C1 segment of cervical spinal cord (tissue), 14 donors: ENCODE measurements around the gene PREB.
A peak's percentile ranks its signal among the peaks of the same experiment; 100 is the strongest.

Source experiments
- DNase-seq, 14 donors: peaks; one replicate each; lab custom pipeline; 2025; lab: John Stamatoyannopoulos, UW

PREB gene

GRCh38 chr2:27096748-27097297, 37.6 kb downstream of the PREB start:
- no peak for DNase-seq

DNA sequence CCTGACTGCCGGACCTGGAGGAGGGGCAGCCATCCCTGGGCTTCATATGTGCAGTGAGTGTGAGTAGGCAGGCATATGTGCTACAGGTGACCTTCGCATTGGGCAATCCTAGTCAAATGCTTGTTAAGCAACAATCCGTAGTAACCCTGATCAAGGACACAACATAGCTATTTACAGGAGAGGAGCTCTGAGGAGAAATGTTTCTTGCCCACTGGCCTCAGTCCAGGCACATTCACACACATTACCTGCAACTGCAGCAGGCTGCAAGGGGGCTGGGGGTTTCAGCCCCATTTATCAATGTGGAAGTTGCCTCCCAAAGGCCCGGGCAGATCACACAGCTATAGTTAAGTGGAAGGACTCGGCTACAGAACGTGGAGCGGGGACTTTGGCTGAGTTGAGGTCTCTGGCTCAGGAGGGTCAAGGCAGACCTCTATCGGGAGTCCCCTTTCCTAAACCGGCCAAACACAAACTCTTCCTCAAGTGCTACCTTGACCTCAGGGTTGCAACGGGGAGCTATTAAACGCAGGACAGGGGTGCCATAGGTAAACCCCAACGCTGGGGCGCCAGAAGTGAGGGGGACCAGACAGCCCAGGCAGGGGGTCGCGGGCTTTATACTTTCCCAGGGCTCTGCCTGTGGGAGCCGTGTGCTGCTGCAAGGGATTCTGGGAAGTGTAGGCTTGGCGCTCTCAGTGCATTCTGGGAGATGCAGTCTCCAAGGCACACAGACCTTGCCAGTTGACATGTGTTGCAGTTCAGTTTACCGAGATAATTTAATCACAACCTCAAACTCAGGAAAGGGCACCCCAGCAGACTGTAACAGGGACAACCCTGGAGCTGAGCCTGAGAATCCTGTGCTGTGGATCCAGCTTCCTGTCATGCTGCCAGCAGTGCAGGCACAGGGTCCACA, 38.4 kb downstream of the PREB start:
- peak in 12 of 14 donors; percentile 23 to 73 (median 53) for DNase-seq

DNA sequence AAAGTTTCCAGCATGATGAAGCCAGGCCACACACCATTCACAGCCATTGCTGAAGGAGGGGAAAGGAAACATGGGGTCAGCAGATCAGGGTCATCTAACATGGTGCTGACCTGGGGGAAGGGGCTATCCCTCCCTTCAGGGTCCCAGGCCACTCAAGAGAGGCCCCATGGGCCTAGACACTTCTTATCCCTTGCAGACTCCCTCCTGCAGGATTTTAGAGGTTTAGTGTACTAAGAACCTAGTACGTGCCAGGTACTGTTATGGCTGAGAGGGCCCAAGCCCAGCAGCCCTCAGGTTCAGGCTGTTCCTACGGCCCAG, 39.0 kb downstream of the PREB start:
- DNase-seq: no peak

DNA sequence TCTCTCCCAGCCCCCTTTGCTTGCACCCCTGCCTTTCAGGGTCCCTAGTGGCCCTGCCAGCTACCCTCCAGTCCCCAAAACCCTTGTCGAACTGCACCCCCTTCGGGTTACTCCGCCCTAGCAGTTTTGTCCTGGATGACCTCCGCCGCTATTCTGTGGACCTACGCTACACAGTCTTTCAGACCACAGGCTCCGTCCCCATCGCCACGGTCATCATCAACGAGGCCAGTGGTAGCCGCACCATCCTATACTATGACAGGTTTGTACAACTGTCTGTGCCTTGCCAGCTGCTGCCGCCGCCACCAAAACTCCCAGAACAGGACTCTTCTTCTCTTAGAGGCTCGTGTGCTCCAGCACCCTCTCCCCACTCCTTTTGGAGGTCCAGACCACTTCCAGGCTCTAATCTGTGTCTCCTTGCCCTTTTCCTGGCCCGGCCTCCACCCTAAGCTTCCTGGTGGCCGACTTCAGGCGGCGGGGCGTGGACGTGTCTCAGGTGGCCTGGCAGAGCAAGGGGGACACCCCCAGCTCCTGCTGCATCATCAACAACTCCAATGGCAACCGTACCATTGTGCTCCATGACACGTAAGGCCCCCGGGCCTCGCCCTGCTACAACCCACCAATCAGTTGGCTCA, 40.0 kb downstream of the PREB start:
- no peak for DNase-seq

- DNase-seq: no peak
These were observed 40.7 kb downstream of the PREB start for GRCh38 chr2:27093430-27094352.

- peak in 1 of 14 donors; percentile 8 for DNase-seq
These were observed 41.6 kb downstream of the PREB start for GRCh38 chr2:27092696-27093429.

- no peak for DNase-seq
These were observed 42.4 kb downstream of the PREB start for GRCh38 chr2:27091746-27092695.

DNA sequence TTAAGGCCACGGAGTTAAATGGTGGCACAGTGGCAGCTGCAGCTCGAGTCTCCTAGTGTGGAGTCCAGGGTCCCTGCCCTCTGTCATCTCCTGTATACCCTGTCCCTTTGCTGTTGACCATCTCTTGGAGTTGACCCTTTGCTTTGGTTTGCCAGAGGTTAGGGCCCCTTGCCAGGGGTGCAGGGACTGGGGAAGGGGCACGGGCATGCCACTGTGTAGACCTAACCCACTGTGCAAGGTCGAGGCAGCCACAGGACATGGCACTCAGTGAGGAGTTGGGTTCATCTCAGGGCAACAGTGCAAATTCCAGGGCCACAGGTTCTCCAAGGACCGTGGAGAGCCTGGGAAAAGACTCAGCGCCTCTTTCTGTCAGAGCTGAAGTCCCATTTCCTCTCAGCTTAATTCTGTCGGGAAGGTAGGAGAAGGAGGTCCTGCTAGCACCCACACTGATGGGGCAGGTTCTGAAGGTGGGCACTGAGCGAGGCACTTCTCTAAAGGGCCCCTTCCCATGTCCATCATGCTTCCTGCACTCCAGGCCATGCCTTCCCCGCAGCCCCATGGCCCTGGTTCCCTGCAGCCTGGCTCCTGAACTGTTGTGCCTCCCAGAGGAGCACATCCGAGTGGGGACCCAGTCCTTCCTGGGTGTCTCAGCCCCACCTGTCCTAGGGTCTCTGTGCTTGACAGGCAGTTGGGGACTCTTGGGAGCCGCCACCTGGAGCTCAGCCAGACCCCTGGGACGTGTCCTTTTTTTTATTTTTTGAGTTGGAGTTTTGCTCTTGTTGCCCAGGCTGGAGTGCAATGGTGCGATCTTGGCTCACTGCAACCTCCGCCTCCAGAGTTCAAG, 45.1 kb downstream of the PREB start:
- no peak for DNase-seq

DNA sequence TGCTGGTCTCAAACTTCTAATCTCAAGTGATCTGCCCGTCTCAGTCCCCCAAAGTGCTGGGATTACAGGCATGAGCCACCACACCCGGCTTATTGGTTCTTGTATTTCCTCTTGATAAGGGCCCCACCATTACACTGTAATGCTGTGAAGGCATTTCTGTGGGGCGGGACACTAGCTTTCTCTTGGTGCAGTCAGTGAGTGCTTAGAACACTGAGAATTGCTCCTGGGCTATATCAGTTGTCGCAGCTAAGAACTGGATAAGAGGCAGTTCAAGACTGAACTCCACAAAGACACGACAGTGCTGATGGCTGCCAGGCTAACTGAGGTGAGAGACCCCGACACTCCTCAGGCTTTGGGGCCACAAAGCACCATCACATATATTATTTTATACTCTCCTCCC, 45.8 kb downstream of the PREB start:
- no peak for DNase-seq

GRCh38 chr2:27087823-27088410, 46.5 kb downstream of the PREB start:
- DNase-seq: no peak

DNA sequence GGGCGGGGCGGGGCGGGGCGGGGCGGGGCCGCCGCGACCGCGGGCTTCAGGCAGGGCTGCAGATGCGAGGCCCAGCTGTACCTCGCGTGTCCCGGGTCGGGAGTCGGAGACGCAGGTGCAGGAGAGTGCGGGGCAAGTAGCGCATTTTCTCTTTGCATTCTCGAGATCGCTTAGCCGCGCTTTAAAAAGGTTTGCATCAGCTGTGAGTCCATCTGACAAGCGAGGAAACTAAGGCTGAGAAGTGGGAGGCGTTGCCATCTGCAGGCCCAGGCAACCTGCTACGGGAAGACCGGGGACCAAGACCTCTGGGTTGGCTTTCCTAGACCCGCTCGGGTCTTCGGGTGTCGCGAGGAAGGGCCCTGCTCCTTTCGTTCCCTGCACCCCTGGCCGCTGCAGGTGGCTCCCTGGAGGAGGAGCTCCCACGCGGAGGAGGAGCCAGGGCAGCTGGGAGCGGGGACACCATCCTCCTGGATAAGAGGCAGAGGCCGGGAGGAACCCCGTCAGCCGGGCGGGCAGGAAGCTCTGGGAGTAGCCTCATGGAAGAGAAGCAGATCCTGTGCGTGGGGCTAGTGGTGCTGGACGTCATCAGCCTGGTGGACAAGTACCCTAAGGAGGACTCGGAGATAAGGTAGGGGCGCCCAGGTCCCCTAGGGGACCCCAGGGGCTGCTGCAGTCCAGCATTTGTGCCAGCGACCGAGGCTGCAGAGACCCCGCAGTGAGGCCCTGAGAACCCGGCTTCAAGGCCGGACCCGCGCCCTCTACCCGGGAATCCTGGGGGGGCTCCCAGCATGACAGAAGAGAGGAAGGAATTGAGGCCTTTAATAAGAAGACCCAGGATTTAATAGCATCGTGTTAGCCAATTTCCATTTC, 47.5 kb downstream of the PREB start, which contains the start of gene KHK:
KHK (plus strand) TSS at position 49 of the 870 bp plus-strand sequence; CDS start at position 537, 488 bp downstream.
- peak in 5 of 14 donors; percentile 31 to 72 (median 55) for DNase-seq

DNA sequence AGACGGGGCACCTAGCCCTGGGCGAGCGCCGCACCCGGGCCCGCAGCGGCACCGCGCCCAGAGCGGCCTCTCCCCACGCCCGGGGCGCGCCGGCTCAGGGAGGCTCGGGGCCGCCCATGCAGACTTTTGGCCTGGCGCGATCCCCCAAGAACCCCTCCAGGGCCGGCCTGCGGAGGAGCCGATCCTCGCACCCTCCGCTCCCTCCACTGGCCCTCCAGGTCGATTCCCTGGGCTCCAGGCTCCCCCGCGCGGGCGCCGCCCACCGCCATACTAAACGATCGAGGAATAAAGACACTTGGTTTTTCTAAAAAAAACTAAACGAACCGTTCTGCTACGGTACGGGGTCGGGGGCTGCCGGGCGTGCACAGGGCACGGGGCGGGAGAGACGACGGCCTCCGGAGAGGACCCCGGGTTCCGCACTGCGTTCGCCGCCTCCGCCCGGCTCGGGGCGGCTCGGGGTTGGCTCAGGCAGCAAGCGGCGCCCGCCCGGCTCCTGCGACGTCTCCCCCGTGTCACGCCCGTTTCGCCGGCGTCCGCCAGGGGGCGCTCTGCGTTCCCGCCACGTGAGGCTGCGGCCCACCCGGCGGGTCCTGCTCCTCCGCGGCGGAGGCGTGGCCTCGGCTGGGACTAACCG, 48.2 kb downstream of the PREB start:
- peak; percentile 75 to 97 (median 90) for DNase-seq

DNA sequence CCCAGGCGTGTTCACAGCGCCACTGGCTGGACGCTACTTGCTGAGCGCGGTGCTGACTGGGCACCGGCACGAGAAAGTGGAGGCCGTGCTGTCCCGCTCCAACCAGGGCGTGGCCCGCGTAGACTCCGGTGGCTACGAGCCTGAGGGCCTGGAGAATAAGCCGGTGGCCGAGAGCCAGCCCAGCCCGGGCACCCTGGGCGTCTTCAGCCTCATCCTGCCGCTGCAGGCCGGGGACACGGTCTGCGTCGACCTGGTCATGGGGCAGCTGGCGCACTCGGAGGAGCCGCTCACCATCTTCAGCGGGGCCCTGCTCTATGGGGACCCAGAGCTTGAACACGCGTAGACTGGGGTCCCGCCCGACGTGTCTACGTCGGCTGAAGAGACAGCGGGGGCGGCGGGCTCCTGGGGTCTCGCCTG, 48.8 kb downstream of the PREB start:
- DNase-seq: peak in 13 of 14 donors; percentile 42 to 81 (median 62)

GRCh38 chr2:27085062-27085672, 49.3 kb downstream of the PREB start:
- DNase-seq: no peak

- no peak for DNase-seq
These were observed 50.0 kb downstream of the PREB start for GRCh38 chr2:27084297-27085061.
